ENCODE data around the gene CXorf65.

DNA sequence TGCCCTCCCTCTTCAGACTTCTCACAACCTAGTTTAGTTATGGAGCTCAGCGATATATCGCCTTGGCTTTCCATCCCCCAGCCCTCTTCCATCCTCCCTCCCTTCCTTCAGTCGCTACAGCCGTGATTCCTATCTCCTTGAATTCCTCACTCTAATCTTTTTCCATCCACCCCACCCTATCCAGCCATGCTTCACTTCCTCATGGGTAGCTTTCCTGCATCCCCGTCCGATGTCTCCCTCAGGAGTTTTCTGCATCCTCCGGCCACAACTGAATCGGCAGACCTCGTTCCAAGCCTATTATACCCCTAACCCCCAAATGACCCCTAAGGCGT is 38.9 kb downstream of the CXorf65 start:
- TF ChIP-seq, protein P1, sequence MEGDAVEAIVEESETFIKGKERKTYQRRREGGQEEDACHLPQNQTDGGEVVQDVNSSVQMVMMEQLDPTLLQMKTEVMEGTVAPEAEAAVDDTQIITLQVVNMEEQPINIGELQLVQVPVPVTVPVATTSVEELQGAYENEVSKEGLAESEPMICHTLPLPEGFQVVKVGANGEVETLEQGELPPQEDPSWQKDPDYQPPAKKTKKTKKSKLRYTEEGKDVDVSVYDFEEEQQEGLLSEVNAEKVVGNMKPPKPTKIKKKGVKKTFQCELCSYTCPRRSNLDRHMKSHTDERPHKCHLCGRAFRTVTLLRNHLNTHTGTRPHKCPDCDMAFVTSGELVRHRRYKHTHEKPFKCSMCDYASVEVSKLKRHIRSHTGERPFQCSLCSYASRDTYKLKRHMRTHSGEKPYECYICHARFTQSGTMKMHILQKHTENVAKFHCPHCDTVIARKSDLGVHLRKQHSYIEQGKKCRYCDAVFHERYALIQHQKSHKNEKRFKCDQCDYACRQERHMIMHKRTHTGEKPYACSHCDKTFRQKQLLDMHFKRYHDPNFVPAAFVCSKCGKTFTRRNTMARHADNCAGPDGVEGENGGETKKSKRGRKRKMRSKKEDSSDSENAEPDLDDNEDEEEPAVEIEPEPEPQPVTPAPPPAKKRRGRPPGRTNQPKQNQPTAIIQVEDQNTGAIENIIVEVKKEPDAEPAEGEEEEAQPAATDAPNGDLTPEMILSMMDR (IDR thresholded peaks at IDR 0.05; ENCODE audit: low read length), result no peak
- TF ChIP-seq EZH2 (optimal IDR thresholded peaks at IDR 0.05; ENCODE audit: low read depth, low read length), result no peak
- TF ChIP-seq EZH2phosphoT487 (IDR thresholded peaks at IDR 0.05; ENCODE audit: low read length), result no peak

Measured in MM.1S (cell line).